ENCODE data around the gene LRCH3.

The LRCH3 gene

DNA sequence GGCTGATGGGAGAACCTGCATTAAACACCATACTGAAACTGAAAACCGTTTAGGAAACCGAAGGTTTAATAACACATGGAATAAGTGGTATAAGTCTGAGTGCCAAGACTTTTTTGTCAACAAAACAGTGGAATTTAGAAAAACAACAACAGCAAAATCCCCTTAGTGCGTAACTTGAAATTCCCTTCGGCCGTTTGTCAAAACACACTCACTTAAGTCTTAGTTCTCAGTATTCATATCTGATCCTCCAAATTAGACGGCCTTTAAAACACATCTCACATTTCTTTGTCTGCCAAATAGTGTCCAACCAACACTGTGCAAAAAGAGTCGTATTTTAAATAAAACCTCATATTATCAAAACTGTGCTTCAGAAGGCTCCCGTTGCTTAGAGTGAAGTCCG, 64.5 kb downstream of the LRCH3 start:
- Histone ChIP-seq H3K27me3 (no peaks in the 10 kb centered on the region), H3K4me1 (ENCODE audit: control insufficient read depth in 1 of 2, insufficient read depth in 1 of 2, low read depth in 1 of 2, low read length in 1 of 2) (no peaks in the 10 kb centered on the region), H3K9me3 (no peaks in the 10 kb centered on the region), H3K36me3 (peaks cover 63% of the 10 kb centered on the region), H3K27ac (no peak overlapping the region), H3K4me3 (ENCODE audit: low read depth in 1 of 2, low read length in 1 of 2) (no peak overlapping the region)
- no peak for TF ChIP-seq CTCF (IDR thresholded peaks at IDR 0.05)

DNA sequence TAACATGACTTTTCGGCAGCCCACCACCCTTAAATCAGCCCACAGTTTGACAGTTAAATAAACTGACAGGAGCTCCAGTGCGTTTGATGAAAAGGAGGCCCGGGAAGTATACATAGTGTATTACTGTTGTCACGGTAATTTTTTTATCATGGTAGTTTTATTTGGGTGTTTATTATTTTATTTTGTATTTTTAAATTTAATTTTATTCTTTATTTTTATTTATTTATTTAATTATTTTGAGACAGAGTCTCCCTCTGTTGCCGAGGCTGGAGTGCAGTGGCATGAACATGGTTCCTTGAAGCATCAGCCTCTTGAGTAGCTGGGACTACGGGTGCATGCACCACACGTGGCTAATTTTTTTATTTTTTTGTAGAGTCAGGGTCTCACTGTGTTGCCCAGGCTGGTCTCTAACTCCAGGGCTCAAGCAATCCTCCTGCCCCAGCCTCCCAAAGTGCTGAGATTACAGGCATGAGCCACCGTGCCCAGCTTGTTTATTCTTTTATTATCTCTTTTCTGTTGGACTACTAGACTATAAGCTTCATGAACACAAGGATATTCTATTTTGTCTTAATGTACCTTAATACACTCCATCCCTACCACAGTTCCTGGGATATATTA, 65.3 kb downstream of the LRCH3 start:
- TF ChIP-seq CTCF (IDR thresholded peaks at IDR 0.05) = no peak
- no peak overlapping the region for H3K4me3 ChIP-seq (ENCODE audit: low read depth in 1 of 2, low read length in 1 of 2)
- no peak overlapping the region for H3K27ac ChIP-seq
- H3K36me3 ChIP-seq = peaks cover 62% of the 10 kb centered on the region
- H3K9me3 ChIP-seq = no peaks in the 10 kb centered on the region
- no peaks in the 10 kb centered on the region for H3K27me3 ChIP-seq
- H3K4me1 ChIP-seq (ENCODE audit: control insufficient read depth in 1 of 2, insufficient read depth in 1 of 2, low read depth in 1 of 2, low read length in 1 of 2) = no peaks in the 10 kb centered on the region

- no peak overlapping the region for H3K27ac ChIP-seq
- no peak overlapping the region for H3K4me3 ChIP-seq (ENCODE audit: low read depth in 1 of 2, low read length in 1 of 2)
- H3K36me3 ChIP-seq = peaks cover 52% of the 10 kb centered on the region
- no peaks in the 10 kb centered on the region for H3K9me3 ChIP-seq
- H3K4me1 ChIP-seq (ENCODE audit: control insufficient read depth in 1 of 2, insufficient read depth in 1 of 2, low read depth in 1 of 2, low read length in 1 of 2) = no peaks in the 10 kb centered on the region
- TF ChIP-seq CTCF (IDR thresholded peaks at IDR 0.05) = no peak
- H3K27me3 ChIP-seq = no peaks in the 10 kb centered on the region
These were observed 67.1 kb downstream of the LRCH3 start for GRCh38 chr3:197858133-197858532.

GRCh38 chr3:197858598-197858997, 67.5 kb downstream of the LRCH3 start:
- no peak for TF ChIP-seq CTCF (IDR thresholded peaks at IDR 0.05)
- no peaks in the 10 kb centered on the region for H3K4me1 ChIP-seq (ENCODE audit: control insufficient read depth in 1 of 2, insufficient read depth in 1 of 2, low read depth in 1 of 2, low read length in 1 of 2)
- peaks cover 51% of the 10 kb centered on the region for H3K36me3 ChIP-seq

DNA sequence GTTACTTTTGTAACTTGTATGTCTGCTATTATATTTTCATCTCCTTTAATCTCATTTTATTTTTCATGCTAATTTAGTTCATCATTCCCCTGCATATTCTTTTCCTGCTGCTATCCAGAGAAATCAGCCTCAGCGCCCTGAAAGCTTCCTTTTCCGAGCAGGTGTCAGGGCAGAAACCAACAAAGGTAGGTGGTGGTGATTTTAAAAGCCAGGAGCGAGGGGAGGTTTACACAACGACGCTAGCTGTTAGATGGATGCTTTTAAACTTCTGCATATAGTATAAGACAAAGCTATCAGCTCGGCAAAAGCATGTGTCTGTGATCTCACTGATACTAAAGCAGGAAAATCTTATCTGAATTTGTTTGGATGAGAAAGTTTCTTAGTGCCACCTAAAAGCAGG, 75.0 kb downstream of the LRCH3 start:
- H3K27ac ChIP-seq = no peak overlapping the region
- TF ChIP-seq CTCF (IDR thresholded peaks at IDR 0.05) = no peak
- no peaks in the 10 kb centered on the region for H3K4me1 ChIP-seq (ENCODE audit: control insufficient read depth in 1 of 2, insufficient read depth in 1 of 2, low read depth in 1 of 2, low read length in 1 of 2)
- no peak overlapping the region for H3K4me3 ChIP-seq (ENCODE audit: low read depth in 1 of 2, low read length in 1 of 2)
- H3K36me3 ChIP-seq = peaks cover 64% of the 10 kb centered on the region
- H3K9me3 ChIP-seq = no peaks in the 10 kb centered on the region
- H3K27me3 ChIP-seq = no peaks in the 10 kb centered on the region

More at GRCh38 chr3:197858598-197858997, 67.5 kb downstream of the LRCH3 start:
- Histone ChIP-seq H3K4me3 (ENCODE audit: low read depth in 1 of 2, low read length in 1 of 2) (no peak overlapping the region), H3K9me3 (no peaks in the 10 kb centered on the region), H3K27me3 (no peaks in the 10 kb centered on the region), H3K27ac (no peak overlapping the region)

Data from neutrophil (primary cell).